ENCODE data around the gene CDC73.

The CDC73 gene

DNA sequence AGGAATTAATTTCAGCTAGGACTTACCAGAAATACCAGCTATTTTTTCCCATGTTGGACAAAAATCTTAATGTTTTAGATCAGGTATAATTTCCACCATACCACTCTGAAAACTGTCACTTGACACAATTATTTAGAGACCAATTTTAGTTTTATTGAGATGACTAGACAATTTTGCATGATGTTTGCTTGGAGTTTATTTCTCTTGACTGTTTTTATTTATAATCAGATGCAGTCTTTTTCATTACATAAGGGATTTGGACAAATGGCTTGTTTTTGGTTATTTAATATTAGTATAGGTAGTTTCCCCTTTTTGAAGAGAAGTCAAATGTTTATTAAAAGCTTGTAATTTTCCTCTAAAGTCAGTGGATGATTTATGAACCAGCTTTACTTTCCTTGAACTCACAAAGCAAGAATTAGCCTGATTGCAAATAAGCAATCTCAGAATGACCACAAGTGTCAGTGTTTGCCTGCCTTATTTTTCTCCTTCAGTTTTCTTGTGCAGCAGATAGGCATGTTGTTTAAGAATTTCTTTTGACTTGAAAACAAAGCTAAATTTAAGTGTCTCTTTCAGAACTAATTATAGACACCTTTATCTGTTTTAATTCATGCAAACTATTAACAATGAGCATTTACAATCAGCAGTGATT, 68.4 kb downstream of the CDC73 start:
- H3K36me3 ChIP-seq (ENCODE audit: control insufficient read depth, insufficient read depth, low read length) = peaks cover 22% of the 10 kb centered on the region
- no peak overlapping the region for H3K4me3 ChIP-seq (ENCODE audit: extremely low read depth, insufficient read depth, low read length, poor library complexity, severe bottlenecking)
- no peaks in the 10 kb centered on the region for H3K9me3 ChIP-seq (ENCODE audit: control insufficient read depth, low read length)
- peaks cover 10% of the 10 kb centered on the region for H3K4me1 ChIP-seq (ENCODE audit: control insufficient read depth, insufficient read depth, low read length, poor library complexity, severe bottlenecking)
- no peak overlapping the region for H3K27ac ChIP-seq (ENCODE audit: low read depth, low read length, severe bottlenecking)

DNA sequence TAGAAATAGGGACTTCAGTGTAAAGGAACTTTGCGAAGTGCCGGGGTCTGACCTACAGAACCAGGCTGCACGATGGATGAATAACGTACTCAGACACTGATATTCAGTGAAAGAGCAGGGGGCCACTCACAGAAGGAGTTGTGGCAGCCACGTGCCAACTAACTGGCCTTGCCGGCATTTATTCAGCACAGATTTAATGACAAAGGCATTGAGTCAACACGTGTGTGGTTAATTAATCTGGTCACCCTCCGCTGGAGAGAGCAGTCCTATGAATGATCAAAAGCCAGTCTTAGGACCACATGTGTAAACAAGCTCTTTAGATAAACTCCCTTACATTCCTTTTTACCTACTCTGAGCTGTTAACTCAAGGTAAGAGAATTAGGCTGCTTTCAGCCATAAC, 70.8 kb downstream of the CDC73 start:
- H3K36me3 ChIP-seq (ENCODE audit: control insufficient read depth, insufficient read depth, low read length) = peaks cover 22% of the 10 kb centered on the region
- H3K9me3 ChIP-seq (ENCODE audit: control insufficient read depth, low read length) = no peaks in the 10 kb centered on the region
- WGBS, 2 experiments (ENCODE audit: insufficient coverage in 2 of 2) = 97% methylated on average over 8 of the region's 8 CpGs
- no peaks in the 10 kb centered on the region for H3K4me1 ChIP-seq (ENCODE audit: control insufficient read depth, insufficient read depth, low read length, poor library complexity, severe bottlenecking)
- no peak overlapping the region for H3K4me3 ChIP-seq (ENCODE audit: extremely low read depth, insufficient read depth, low read length, poor library complexity, severe bottlenecking)
- no peak overlapping the region for H3K27ac ChIP-seq (ENCODE audit: low read depth, low read length, severe bottlenecking)

GRCh38 chr1:193199940-193200339, 78.1 kb downstream of the CDC73 start:
- Histone ChIP-seq H3K4me1 (ENCODE audit: control insufficient read depth, insufficient read depth, low read length, poor library complexity, severe bottlenecking) (no peaks in the 10 kb centered on the region), H3K36me3 (ENCODE audit: control insufficient read depth, insufficient read depth, low read length) (peaks cover 3% of the 10 kb centered on the region), H3K4me3 (ENCODE audit: extremely low read depth, insufficient read depth, low read length, poor library complexity, severe bottlenecking) (no peak overlapping the region), H3K27ac (ENCODE audit: low read depth, low read length, severe bottlenecking) (no peak overlapping the region), H3K9me3 (ENCODE audit: control insufficient read depth, low read length) (no peaks in the 10 kb centered on the region)
- WGBS, 2 experiments (ENCODE audit: insufficient coverage in 2 of 2) = 63 to 93% methylated on average over 1 to 2 of the region's 4 CpGs

DNA sequence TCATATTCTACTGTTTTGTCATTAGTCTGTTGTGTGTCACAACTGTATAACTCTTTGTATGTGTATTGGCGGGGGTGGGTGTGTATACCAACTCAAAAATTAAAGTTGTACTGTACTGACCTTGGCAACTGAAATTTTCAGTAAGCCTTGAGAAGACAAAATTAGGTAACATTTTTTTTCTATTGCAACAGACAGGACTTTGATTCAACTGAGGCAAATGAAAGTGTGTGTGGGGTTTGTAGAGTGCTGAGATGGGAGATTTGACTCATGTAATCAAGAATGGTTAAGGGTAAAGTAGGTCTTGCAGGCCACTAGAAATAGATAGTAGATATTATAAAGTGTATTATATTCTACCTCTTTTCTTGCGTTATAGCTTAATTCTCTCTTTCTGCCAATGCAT, 79.2 kb downstream of the CDC73 start:
- no peaks in the 10 kb centered on the region for H3K9me3 ChIP-seq (ENCODE audit: control insufficient read depth, low read length)
- H3K27ac ChIP-seq (ENCODE audit: low read depth, low read length, severe bottlenecking) = no peak overlapping the region
- peaks cover 14% of the 10 kb centered on the region for H3K36me3 ChIP-seq (ENCODE audit: control insufficient read depth, insufficient read depth, low read length)
- H3K4me3 ChIP-seq (ENCODE audit: extremely low read depth, insufficient read depth, low read length, poor library complexity, severe bottlenecking) = no peak overlapping the region
- H3K4me1 ChIP-seq (ENCODE audit: control insufficient read depth, insufficient read depth, low read length, poor library complexity, severe bottlenecking) = no peaks in the 10 kb centered on the region
- WGBS, 2 experiments (ENCODE audit: insufficient coverage in 2 of 2) = 100% methylated on average over 1 of the region's 2 CpGs; no CpG with 5 or more reads in 1 of the 2 experiments

DNA sequence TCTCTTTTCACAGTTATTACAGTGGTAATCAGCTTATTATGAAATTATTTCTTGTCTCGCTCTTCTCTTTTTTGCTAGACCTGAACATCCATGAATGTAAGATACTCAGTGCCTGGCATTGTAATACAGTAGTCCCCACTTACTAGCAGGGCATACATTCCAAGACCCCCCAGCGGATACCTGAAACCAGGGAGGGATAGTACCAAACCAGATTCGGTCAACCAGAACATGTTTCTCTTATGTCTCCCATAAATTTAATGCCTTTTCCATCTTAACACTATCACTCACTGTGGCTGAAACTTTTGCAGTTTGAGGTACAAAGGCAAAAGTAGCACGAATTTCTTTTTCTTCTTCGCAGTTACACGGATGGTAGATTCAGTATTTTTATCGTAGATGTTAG, 89.2 kb downstream of the CDC73 start:
- no peaks in the 10 kb centered on the region for H3K4me1 ChIP-seq (ENCODE audit: control insufficient read depth, insufficient read depth, low read length, poor library complexity, severe bottlenecking)
- 100% methylated on average over 2 of the region's 7 CpGs; no CpG with 5 or more reads in 1 of the 2 experiments for WGBS, 2 experiments (ENCODE audit: insufficient coverage in 2 of 2)
- peaks cover 5% of the 10 kb centered on the region for H3K9me3 ChIP-seq (ENCODE audit: control insufficient read depth, low read length)
- H3K36me3 ChIP-seq (ENCODE audit: control insufficient read depth, insufficient read depth, low read length) = peaks cover 64% of the 10 kb centered on the region
- no peak overlapping the region for H3K4me3 ChIP-seq (ENCODE audit: extremely low read depth, insufficient read depth, low read length, poor library complexity, severe bottlenecking)
- H3K27ac ChIP-seq (ENCODE audit: low read depth, low read length, severe bottlenecking) = no peak overlapping the region

DNA sequence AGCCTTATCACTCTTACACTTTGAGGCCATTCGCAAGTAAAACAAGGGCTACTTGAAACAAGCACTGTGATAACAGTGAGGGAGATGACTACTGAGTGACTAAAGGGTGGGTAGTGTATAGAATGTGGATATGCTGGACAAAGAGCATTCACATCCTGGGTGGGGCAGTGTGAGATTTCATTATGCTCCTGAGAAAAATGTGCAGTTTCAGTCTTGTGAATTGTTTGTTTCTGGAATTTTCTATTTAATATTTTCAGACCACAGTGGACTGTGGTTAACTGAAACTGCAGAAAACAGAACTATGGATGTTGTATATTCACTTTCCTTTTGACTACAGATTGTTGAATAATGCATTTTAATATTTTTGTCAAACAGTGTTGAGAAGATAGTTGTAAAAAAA, 89.7 kb downstream of the CDC73 start:
- Histone ChIP-seq H3K4me1 (ENCODE audit: control insufficient read depth, insufficient read depth, low read length, poor library complexity, severe bottlenecking) (no peaks in the 10 kb centered on the region), H3K9me3 (ENCODE audit: control insufficient read depth, low read length) (peaks cover 5% of the 10 kb centered on the region), H3K27ac (ENCODE audit: low read depth, low read length, severe bottlenecking) (peak overlapping the region; percentile 16), H3K36me3 (ENCODE audit: control insufficient read depth, insufficient read depth, low read length) (peaks cover 64% of the 10 kb centered on the region), H3K4me3 (ENCODE audit: extremely low read depth, insufficient read depth, low read length, poor library complexity, severe bottlenecking) (no peak overlapping the region)
- no CpG with 5 or more reads among the region's 1 CpG for WGBS, 2 experiments (ENCODE audit: insufficient coverage in 2 of 2)

DNA sequence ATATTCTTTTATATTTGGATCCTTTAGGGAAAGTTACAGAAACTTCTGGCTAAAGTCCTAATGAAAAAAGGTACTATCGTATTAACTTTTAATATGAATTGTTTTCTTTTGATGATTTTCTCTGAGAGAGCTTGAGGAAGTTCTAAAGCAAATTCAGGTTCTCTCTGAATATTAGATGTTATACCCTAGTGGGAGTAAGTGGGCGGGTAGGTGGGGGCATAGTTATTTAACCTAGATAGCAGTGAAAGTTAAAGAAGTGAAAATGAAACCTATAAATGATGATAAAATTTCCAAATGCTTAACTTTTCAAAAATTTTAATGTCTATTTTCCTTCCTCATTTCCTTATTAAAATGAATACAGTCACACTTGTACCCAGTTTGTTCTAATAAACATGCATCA, 90.8 kb downstream of the CDC73 start:
- H3K27ac ChIP-seq (ENCODE audit: low read depth, low read length, severe bottlenecking) = no peak overlapping the region

GRCh38 chr1:193213998-193214397, 92.2 kb downstream of the CDC73 start:
- no peak overlapping the region for H3K4me3 ChIP-seq (ENCODE audit: extremely low read depth, insufficient read depth, low read length, poor library complexity, severe bottlenecking)
- H3K36me3 ChIP-seq (ENCODE audit: control insufficient read depth, insufficient read depth, low read length) = peaks cover 72% of the 10 kb centered on the region
- H3K4me1 ChIP-seq (ENCODE audit: control insufficient read depth, insufficient read depth, low read length, poor library complexity, severe bottlenecking) = no peaks in the 10 kb centered on the region
- H3K9me3 ChIP-seq (ENCODE audit: control insufficient read depth, low read length) = peaks cover 5% of the 10 kb centered on the region
- no peak overlapping the region for H3K27ac ChIP-seq (ENCODE audit: low read depth, low read length, severe bottlenecking)
- no CpG with 5 or more reads among the region's 4 CpGs for WGBS, 2 experiments (ENCODE audit: insufficient coverage in 2 of 2)

More for the DNA sequence above, 90.8 kb downstream of the CDC73 start:
- Histone ChIP-seq H3K4me3 (ENCODE audit: extremely low read depth, insufficient read depth, low read length, poor library complexity, severe bottlenecking) (no peak overlapping the region), H3K4me1 (ENCODE audit: control insufficient read depth, insufficient read depth, low read length, poor library complexity, severe bottlenecking) (no peaks in the 10 kb centered on the region), H3K9me3 (ENCODE audit: control insufficient read depth, low read length) (peaks cover 5% of the 10 kb centered on the region), H3K36me3 (ENCODE audit: control insufficient read depth, insufficient read depth, low read length) (peaks cover 61% of the 10 kb centered on the region)
- WGBS, 2 experiments (ENCODE audit: insufficient coverage in 2 of 2) = 80% methylated on average over 1 of the region's 2 CpGs; no CpG with 5 or more reads in 1 of the 2 experiments

- Histone ChIP-seq H3K27ac (ENCODE audit: low read depth, low read length, severe bottlenecking) (no peak overlapping the region), H3K9me3 (ENCODE audit: control insufficient read depth, low read length) (no peaks in the 10 kb centered on the region), H3K4me1 (ENCODE audit: control insufficient read depth, insufficient read depth, low read length, poor library complexity, severe bottlenecking) (no peaks in the 10 kb centered on the region), H3K4me3 (ENCODE audit: extremely low read depth, insufficient read depth, low read length, poor library complexity, severe bottlenecking) (no peak overlapping the region), H3K36me3 (ENCODE audit: control insufficient read depth, insufficient read depth, low read length) (peaks cover 64% of the 10 kb centered on the region)
- 65% methylated on average over 3 of the region's 8 CpGs; no CpG with 5 or more reads in 1 of the 2 experiments for WGBS, 2 experiments (ENCODE audit: insufficient coverage in 2 of 2)
These were observed 95.1 kb downstream of the CDC73 start for GRCh38 chr1:193216920-193217319.

DNA sequence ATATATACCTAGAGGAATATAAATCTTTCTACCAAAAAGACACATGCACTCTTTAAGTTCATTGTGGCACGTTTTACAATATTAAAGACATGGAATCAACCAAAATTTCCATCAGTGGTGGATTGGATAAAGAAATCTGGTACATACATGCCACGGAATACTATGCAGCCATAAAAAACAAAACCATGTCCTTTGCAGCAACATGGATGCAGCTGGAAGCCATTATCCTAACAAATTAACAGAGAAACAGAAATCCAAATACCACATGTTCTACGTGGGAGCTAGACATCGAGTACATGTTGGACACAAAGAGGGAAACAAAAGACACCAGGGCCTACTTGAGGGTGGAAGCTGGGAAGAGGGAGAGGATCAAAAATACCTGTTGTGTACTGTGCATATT, 97.6 kb downstream of the CDC73 start:
- Histone ChIP-seq H3K9me3 (ENCODE audit: control insufficient read depth, low read length) (no peaks in the 10 kb centered on the region), H3K4me3 (ENCODE audit: extremely low read depth, insufficient read depth, low read length, poor library complexity, severe bottlenecking) (no peak overlapping the region), H3K4me1 (ENCODE audit: control insufficient read depth, insufficient read depth, low read length, poor library complexity, severe bottlenecking) (no peaks in the 10 kb centered on the region), H3K27ac (ENCODE audit: low read depth, low read length, severe bottlenecking) (no peak overlapping the region), H3K36me3 (ENCODE audit: control insufficient read depth, insufficient read depth, low read length) (peaks cover 47% of the 10 kb centered on the region)
- WGBS, 2 experiments (ENCODE audit: insufficient coverage in 2 of 2) = no CpG with 5 or more reads among the region's 4 CpGs

GRCh38 chr1:193221651-193222050, 99.8 kb downstream of the CDC73 start:
- no peak overlapping the region for H3K4me3 ChIP-seq (ENCODE audit: extremely low read depth, insufficient read depth, low read length, poor library complexity, severe bottlenecking)
- H3K27ac ChIP-seq (ENCODE audit: low read depth, low read length, severe bottlenecking) = no peak overlapping the region
- no peaks in the 10 kb centered on the region for H3K4me1 ChIP-seq (ENCODE audit: control insufficient read depth, insufficient read depth, low read length, poor library complexity, severe bottlenecking)
- H3K36me3 ChIP-seq (ENCODE audit: control insufficient read depth, insufficient read depth, low read length) = peaks cover 29% of the 10 kb centered on the region
- no peaks in the 10 kb centered on the region for H3K9me3 ChIP-seq (ENCODE audit: control insufficient read depth, low read length)

Data from mesodermal cell (in vitro differentiated cells).